GM21619 (cell line): ENCODE data around the gene DCDC2.
"Not testable (repeated sequence)": the region's sequence is repeated elsewhere in the genome, so short reads cannot be mapped to it uniquely, and the experiment has no call there.

ENCODE experiments used
- ATAC-seq: cut with Tn5 transposase; IDR thresholded peaks from one replicate; pipeline ENCODE4 v1.9.1; 2021; ENCODE audit not compliant: unreplicated experiment

The DCDC2 gene

GRCh38 chr6:24357336-24358218 is at the start of gene DCDC2:
Gene DCDC2 (minus strand): TSS chr6:24358059. CDS start chr6:24357750, 309 bp downstream.
- no peak for ATAC-seq

GRCh38 chr6:24405262-24405661 is 47.4 kb upstream of the DCDC2 start:
- ATAC-seq = no peak

- ATAC-seq = no peak
Observed at GRCh38 chr6:24403501-24403824, 45.6 kb upstream of the DCDC2 start.

- peak; percentile 94 for ATAC-seq
Observed at GRCh38 chr6:24402697-24403500, 45.0 kb upstream of the DCDC2 start, which contains the start of gene MRS2. Gene MRS2 (plus strand): TSS chr6:24402936. CDS start chr6:24403047, 111 bp downstream.

GRCh38 chr6:24401458-24401857 is 43.6 kb upstream of the DCDC2 start:
- no peak for ATAC-seq

- not testable (repeated sequence) for ATAC-seq
Observed at GRCh38 chr6:24400045-24401039, 42.5 kb upstream of the DCDC2 start.

- no peak for ATAC-seq
Observed at GRCh38 chr6:24397631-24398030, 39.8 kb upstream of the DCDC2 start.

- no peak for ATAC-seq
Observed at GRCh38 chr6:24396824-24397223, 39.0 kb upstream of the DCDC2 start.

- no peak for ATAC-seq
Observed at GRCh38 chr6:24394780-24395437, 37.0 kb upstream of the DCDC2 start.

- ATAC-seq = no peak
Observed at GRCh38 chr6:24394061-24394779, 36.4 kb upstream of the DCDC2 start.

GRCh38 chr6:24391756-24392405 is 34.0 kb upstream of the DCDC2 start:
- peak; percentile 94 for ATAC-seq

GRCh38 chr6:24391208-24391607 is 33.3 kb upstream of the DCDC2 start:
- no peak for ATAC-seq

GRCh38 chr6:24387818-24388217 is 30.0 kb upstream of the DCDC2 start:
- no peak for ATAC-seq

- ATAC-seq = no peak
Observed at GRCh38 chr6:24385536-24386269, 27.8 kb upstream of the DCDC2 start.

GRCh38 chr6:24384369-24385130 is 26.7 kb upstream of the DCDC2 start:
- ATAC-seq = not testable (repeated sequence)

GRCh38 chr6:24382891-24383494 is 25.1 kb upstream of the DCDC2 start:
- ATAC-seq = not testable (repeated sequence)

- ATAC-seq = no peak
Observed at GRCh38 chr6:24382220-24382540, 24.3 kb upstream of the DCDC2 start.
